ENCODE measurements around the gene STRADA. TPM values are rescaled to one million over a fixed set of nuclear protein-coding genes. Genes with fewer than 3 reads are reported as not detected.

STRADA gene
- polyA plus RNA-seq, 1 donor: 43.3 TPM

GRCh38 chr17:63665527-63666214 lies 75.9 kb downstream of the STRADA start:
- Histone ChIP-seq H3K36me3 (ENCODE audit: control insufficient read depth, insufficient read depth, low read length) (peaks cover 38% of the 10 kb centered on the region), H3K4me3 (ENCODE audit: low read length) (no peak overlapping the region), H3K27me3 (ENCODE audit: control insufficient read depth, insufficient read depth, low read length) (no peaks in the 10 kb centered on the region), H3K27ac (ENCODE audit: low read length) (no peak overlapping the region), H3K4me1 (ENCODE audit: control insufficient read depth, insufficient read depth, low read length) (no peaks in the 10 kb centered on the region), H3K9me3 (ENCODE audit: control insufficient read depth, low read depth, low read length) (no peaks in the 10 kb centered on the region)
- 60% methylated on average over 1 of the region's 5 CpGs for WGBS (ENCODE audit: insufficient coverage, low lambda C conversion rate)
- DNase-seq: no peak

DNA sequence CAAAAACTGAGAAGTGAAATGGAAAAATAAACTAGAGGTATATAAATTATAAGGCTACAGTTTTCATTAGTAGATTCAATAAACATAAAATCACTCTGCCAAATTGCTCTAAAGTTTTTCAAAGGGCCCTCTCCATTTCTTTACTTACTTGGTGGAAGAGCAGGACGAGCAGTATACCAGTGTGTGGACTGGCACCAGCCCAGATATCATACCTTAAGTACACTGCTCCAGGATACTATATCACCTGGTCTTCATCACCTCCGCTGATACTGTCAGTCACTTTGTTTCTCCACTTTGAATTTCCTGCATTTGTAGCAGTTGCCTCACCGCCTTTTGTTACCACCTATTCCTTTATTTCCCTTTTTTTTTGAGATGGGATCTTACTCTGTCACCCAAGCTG lies 81.7 kb downstream of the STRADA start:
- WGBS (ENCODE audit: insufficient coverage, low lambda C conversion rate): 100% methylated on average over 2 of the region's 3 CpGs
- H3K36me3 ChIP-seq (ENCODE audit: control insufficient read depth, insufficient read depth, low read length): peaks cover 19% of the 10 kb centered on the region
- no peak for DNase-seq
- H3K4me3 ChIP-seq (ENCODE audit: low read length): no peak overlapping the region
- no peaks in the 10 kb centered on the region for H3K27me3 ChIP-seq (ENCODE audit: control insufficient read depth, insufficient read depth, low read length)
- no peak overlapping the region for H3K27ac ChIP-seq (ENCODE audit: low read length)
- H3K4me1 ChIP-seq (ENCODE audit: control insufficient read depth, insufficient read depth, low read length): no peaks in the 10 kb centered on the region
- no peaks in the 10 kb centered on the region for H3K9me3 ChIP-seq (ENCODE audit: control insufficient read depth, low read depth, low read length)

GRCh38 chr17:63658366-63658765 lies 83.2 kb downstream of the STRADA start:
- WGBS (ENCODE audit: insufficient coverage, low lambda C conversion rate): no CpG with 5 or more reads among the region's 1 CpG
- H3K27ac ChIP-seq (ENCODE audit: low read length): no peak overlapping the region
- no peaks in the 10 kb centered on the region for H3K27me3 ChIP-seq (ENCODE audit: control insufficient read depth, insufficient read depth, low read length)
- no peaks in the 10 kb centered on the region for H3K9me3 ChIP-seq (ENCODE audit: control insufficient read depth, low read depth, low read length)
- peaks cover 19% of the 10 kb centered on the region for H3K36me3 ChIP-seq (ENCODE audit: control insufficient read depth, insufficient read depth, low read length)
- DNase-seq: no peak
- no peak overlapping the region for H3K4me3 ChIP-seq (ENCODE audit: low read length)
- no peaks in the 10 kb centered on the region for H3K4me1 ChIP-seq (ENCODE audit: control insufficient read depth, insufficient read depth, low read length)

DNA sequence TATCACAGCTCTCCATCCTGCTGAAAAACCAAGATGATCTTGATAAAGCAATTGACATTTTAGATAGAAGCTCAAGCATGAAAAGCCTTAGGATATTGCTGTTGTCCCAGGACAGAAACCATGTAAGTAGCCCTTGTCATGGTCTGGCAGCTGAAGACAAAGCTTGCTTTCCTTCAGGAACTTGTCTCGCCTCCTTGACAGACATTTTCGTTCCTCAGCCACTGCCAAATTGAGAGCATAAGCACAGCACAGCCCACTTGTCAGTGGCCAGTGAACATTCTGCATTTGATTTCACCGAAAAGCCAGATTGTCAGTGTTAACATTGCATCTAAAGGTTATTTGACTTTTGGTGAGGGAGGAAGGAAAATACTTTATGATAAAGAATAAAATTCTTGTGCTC lies 83.8 kb downstream of the STRADA start:
- 100% methylated on average over 1 of the region's 3 CpGs for WGBS (ENCODE audit: insufficient coverage, low lambda C conversion rate)
- no peaks in the 10 kb centered on the region for H3K27me3 ChIP-seq (ENCODE audit: control insufficient read depth, insufficient read depth, low read length)
- no peak for DNase-seq
- no peak overlapping the region for H3K4me3 ChIP-seq (ENCODE audit: low read length)
- no peaks in the 10 kb centered on the region for H3K4me1 ChIP-seq (ENCODE audit: control insufficient read depth, insufficient read depth, low read length)
- H3K27ac ChIP-seq (ENCODE audit: low read length): no peak overlapping the region
- H3K9me3 ChIP-seq (ENCODE audit: control insufficient read depth, low read depth, low read length): no peaks in the 10 kb centered on the region
- peaks cover 19% of the 10 kb centered on the region for H3K36me3 ChIP-seq (ENCODE audit: control insufficient read depth, insufficient read depth, low read length)

- H3K36me3 ChIP-seq (ENCODE audit: control insufficient read depth, insufficient read depth, low read length): peaks cover 9% of the 10 kb centered on the region
- H3K9me3 ChIP-seq (ENCODE audit: control insufficient read depth, low read depth, low read length): no peaks in the 10 kb centered on the region
- DNase-seq: no peak
- H3K27ac ChIP-seq (ENCODE audit: low read length): no peak overlapping the region
- no peaks in the 10 kb centered on the region for H3K4me1 ChIP-seq (ENCODE audit: control insufficient read depth, insufficient read depth, low read length)
- H3K27me3 ChIP-seq (ENCODE audit: control insufficient read depth, insufficient read depth, low read length): no peaks in the 10 kb centered on the region
- H3K4me3 ChIP-seq (ENCODE audit: low read length): no peak overlapping the region
- WGBS (ENCODE audit: insufficient coverage, low lambda C conversion rate): 80% methylated on average over 1 of the region's 2 CpGs
Observed at GRCh38 chr17:63653050-63653449, 88.5 kb downstream of the STRADA start.

Other genes with a start within 250 kb of the STRADA start
- gene KCNH6, start 218.4 kb downstream of the STRADA start, polyA plus RNA-seq: 6.9 TPM
- gene DCAF7, start 191.3 kb downstream of the STRADA start, polyA plus RNA-seq: 77.5 TPM
- gene TACO1, start 140.9 kb downstream of the STRADA start, polyA plus RNA-seq: 20.3 TPM
- 16.5 TPM for gene MAP3K3, start 119.4 kb downstream of the STRADA start, polyA plus RNA-seq
- 19.4 TPM for gene LIMD2, start 41.7 kb downstream of the STRADA start, polyA plus RNA-seq
- 104 TPM for gene CCDC47, start 31.8 kb upstream of the STRADA start, polyA plus RNA-seq
- 136 TPM for gene DDX42, start 32.4 kb upstream of the STRADA start, polyA plus RNA-seq
- gene PSMC5, start 85.6 kb upstream of the STRADA start, polyA plus RNA-seq: 106 TPM
- 49.6 TPM for gene FTSJ3, start 85.9 kb upstream of the STRADA start, polyA plus RNA-seq
- 63.6 TPM for gene SMARCD2, start 100.9 kb upstream of the STRADA start, polyA plus RNA-seq
- gene CSH2, start 131.9 kb upstream of the STRADA start, polyA plus RNA-seq: 0.06 TPM
- not detected for gene GH2, start 140.1 kb upstream of the STRADA start, polyA plus RNA-seq
- gene CSH1, start 154.8 kb upstream of the STRADA start, polyA plus RNA-seq: 0.30 TPM
- gene CSHL1, start 169.5 kb upstream of the STRADA start, polyA plus RNA-seq: not detected
- gene GH1, start 177.0 kb upstream of the STRADA start, polyA plus RNA-seq: not detected
- gene CD79B, start 190.5 kb upstream of the STRADA start, polyA plus RNA-seq: 1.2 TPM
- 0.22 TPM for gene SCN4A, start 231.1 kb upstream of the STRADA start, polyA plus RNA-seq

Data from large intestine (tissue), 3 donors.